Ascending aorta (tissue), 2 donors: ENCODE results near the gene TSHZ1. TPM values are rescaled to one million over a fixed set of nuclear protein-coding genes. Genes with fewer than 3 reads are reported as not detected.

Experiments
- DNase-seq, 2 donors: peaks; one replicate each; pipeline ENCODE4 v3.0.0-alpha.2; 2019; ENCODE audit warnings: low spot score in 2 of 2
- H3K27ac ChIP-seq, 2 donors: fragments of 200-600 bp; sonication (generic); one replicate each; pipeline ENCODE4 v1.5.1; 2016 to 2017; ENCODE audit warnings: mild to moderate bottlenecking in 1 of 2
- H3K27me3 ChIP-seq: fragments of 200-600 bp; sonication (generic); one replicate; pipeline ENCODE4 v1.5.1; 2017
- H3K36me3 ChIP-seq, 2 donors: fragments of 200-600 bp; sonication (generic); one replicate each; pipeline ENCODE4 v1.5.1; 2016
- H3K4me1 ChIP-seq, 2 donors: fragments of 200-600 bp; sonication (generic); one replicate each; pipeline ENCODE4 v1.5.1; 2016 to 2017; ENCODE audit warnings: mild to moderate bottlenecking in 1 of 2
- H3K4me3 ChIP-seq, 2 donors: fragments of 200-600 bp; sonication (generic); one replicate each; pipeline ENCODE4 v1.5.1; 2016 to 2017; ENCODE audit warnings: mild to moderate bottlenecking in 1 of 2
- H3K9me3 ChIP-seq, 2 donors: fragments of 200-600 bp; sonication (generic); one replicate each; pipeline ENCODE4 v1.5.1; 2016
- CTCF ChIP-seq, 3 experiments: fragments of 200-600 bp in 2 of 3; fragments of 450-650 bp in 1 of 3; sonication (generic) in 2 of 3; IDR thresholded peaks; one replicate each; pipeline ENCODE4 v1.5.1; 2016 to 2019; ENCODE audit warnings: antibody characterized with exemption in 3 of 3, mild to moderate bottlenecking in 1 of 3, moderate library complexity in 1 of 3
- intact Hi-C: fragments of 100-400 bp; cut with DNase I; formaldehyde crosslinking; loops from one replicate; pipeline ENCODE4 v1.15.1; 2023
- total RNA-seq: library from RNA; depleted of rRNA; stranded (reverse); fragments of >200 nt; gene quantifications from one replicate; pipeline ENCODE4 v1.1.0, GENCODE V29; 2016

Gene TSHZ1
- total RNA-seq, 1 donor from 2014 or later = 13.3 TPM

GRCh38 chr18:75297731-75298130 is 87.1 kb downstream of the TSHZ1 start:
- Histone ChIP-seq H3K4me1 (no peaks in the 10 kb centered on the region), H3K4me3 (no peak overlapping the region), H3K36me3 (no peaks in the 10 kb centered on the region), H3K27me3 (no peaks in the 10 kb centered on the region), H3K9me3 (no peaks in the 10 kb centered on the region), H3K27ac (no peak overlapping the region)
- TF ChIP-seq CTCF (IDR thresholded peaks at IDR 0.05) = no peak
- intact Hi-C loops = no loop called here
- DNase-seq = peak in 1 of 2 donors; percentile 35

DNA sequence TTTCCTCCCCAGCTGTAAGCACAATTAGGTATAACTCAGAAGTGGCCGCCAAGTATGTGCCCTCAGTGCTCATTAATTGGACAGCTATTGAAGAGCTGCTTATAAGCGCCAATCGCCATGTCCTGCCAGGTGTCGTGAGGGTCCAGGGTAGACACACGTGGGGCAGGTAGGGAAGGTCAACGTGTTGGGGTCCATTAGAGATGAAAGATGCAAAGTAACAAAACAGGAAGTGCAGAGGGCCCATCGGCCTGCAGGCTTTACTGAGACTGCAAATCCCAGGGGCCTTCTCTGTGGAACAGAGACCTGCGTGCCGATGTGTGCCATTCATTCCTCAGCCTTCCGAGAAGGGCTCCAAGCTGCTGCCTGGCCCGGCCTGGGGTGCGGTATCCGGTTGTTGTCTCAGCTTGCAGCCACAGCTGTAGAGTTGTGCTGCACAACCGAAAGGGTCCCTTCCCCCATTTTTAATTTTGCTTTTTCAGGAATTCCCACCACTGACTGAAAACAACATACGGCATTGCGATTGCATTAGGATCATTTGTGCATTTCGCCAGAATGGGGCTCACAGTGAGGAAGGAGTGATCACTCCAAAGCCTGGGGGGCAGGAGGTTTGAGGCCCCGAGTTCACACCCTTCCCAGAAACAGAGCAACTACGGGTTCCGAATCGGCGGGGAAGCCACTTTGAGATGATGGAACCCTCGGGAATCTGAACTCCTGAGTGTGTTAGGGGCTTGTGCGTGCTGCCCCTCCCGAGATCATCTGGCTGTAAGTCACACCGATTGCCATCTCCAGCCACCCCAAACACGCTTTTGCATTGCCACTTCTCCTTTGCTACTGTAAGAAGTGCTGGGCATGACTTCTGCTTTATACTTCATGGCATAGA is 94.3 kb downstream of the TSHZ1 start:
- H3K9me3 ChIP-seq = peaks cover 0 to 5% of the 10 kb centered on the region in 2 donors
- no peak for TF ChIP-seq CTCF (IDR thresholded peaks at IDR 0.05)
- no peaks in the 10 kb centered on the region for H3K27me3 ChIP-seq
- H3K36me3 ChIP-seq = no peaks in the 10 kb centered on the region
- H3K4me3 ChIP-seq = no peak overlapping the region
- peak in 1 of 2 donors; percentile 46 for DNase-seq
- intact Hi-C loops = no loop called here
- no peaks in the 10 kb centered on the region for H3K4me1 ChIP-seq
- H3K27ac ChIP-seq = no peak overlapping the region

GRCh38 chr18:75305984-75306383 is 95.4 kb downstream of the TSHZ1 start:
- no peak overlapping the region for H3K4me3 ChIP-seq
- DNase-seq = no peak
- no peaks in the 10 kb centered on the region for H3K27me3 ChIP-seq
- intact Hi-C loops = no loop called here
- no peaks in the 10 kb centered on the region for H3K4me1 ChIP-seq
- peaks cover 0 to 5% of the 10 kb centered on the region in 2 donors for H3K9me3 ChIP-seq
- no peak overlapping the region for H3K27ac ChIP-seq
- no peak for TF ChIP-seq CTCF (IDR thresholded peaks at IDR 0.05)
- no peaks in the 10 kb centered on the region for H3K36me3 ChIP-seq

DNA sequence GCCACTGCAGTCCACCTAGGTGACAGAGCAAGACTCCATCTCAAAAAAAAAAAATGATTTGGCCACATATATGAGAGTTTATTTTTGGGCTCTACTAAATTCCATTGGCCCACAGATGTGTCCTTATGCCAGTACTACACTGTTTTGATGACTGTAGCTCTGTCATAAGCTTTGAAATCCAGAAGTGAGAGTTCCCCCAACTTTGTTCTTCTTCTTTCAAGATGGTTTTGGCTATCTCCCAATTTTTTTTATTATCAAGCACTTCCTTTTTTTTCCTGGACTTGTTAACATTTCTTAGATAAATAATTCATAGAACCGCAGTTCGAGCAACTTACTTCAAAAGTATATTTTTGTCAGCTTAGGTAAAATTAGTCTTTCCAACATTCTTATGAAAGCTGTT is 96.9 kb downstream of the TSHZ1 start:
- Histone ChIP-seq H3K4me3 (no peak overlapping the region), H3K27me3 (no peaks in the 10 kb centered on the region), H3K36me3 (no peaks in the 10 kb centered on the region), H3K4me1 (no peaks in the 10 kb centered on the region), H3K27ac (no peak overlapping the region), H3K9me3 (peaks cover 0 to 5% of the 10 kb centered on the region in 2 donors)
- TF ChIP-seq CTCF (IDR thresholded peaks at IDR 0.05) = no peak
- intact Hi-C loops = no loop called here
- no peak for DNase-seq

DNA sequence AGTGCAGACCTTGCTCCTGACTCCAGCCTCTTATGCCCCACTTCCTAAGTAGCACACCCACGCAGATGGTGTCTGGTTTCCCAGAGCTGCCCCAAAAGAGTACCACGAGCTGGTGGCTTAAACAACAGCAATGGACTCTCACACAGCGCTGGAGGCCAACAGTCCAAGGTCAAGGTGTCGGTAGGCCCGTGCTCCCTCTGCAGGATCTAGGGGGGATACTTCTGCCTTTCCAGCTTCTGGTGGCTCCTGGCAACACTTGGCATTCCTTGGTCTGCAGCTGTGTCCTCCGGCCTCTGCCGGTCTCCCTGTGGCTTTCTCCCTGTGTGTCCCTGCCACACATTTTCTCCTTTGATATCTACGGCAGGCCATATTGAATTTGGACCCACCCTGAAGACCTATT is 99.0 kb downstream of the TSHZ1 start:
- intact Hi-C loops = no loop called here
- no peaks in the 10 kb centered on the region for H3K36me3 ChIP-seq
- H3K27me3 ChIP-seq = no peaks in the 10 kb centered on the region
- no peak for DNase-seq
- H3K27ac ChIP-seq = no peak overlapping the region
- no peak overlapping the region for H3K4me3 ChIP-seq
- no peak for TF ChIP-seq CTCF (IDR thresholded peaks at IDR 0.05)
- peaks cover 0 to 5% of the 10 kb centered on the region in 2 donors for H3K9me3 ChIP-seq
- H3K4me1 ChIP-seq = no peaks in the 10 kb centered on the region
